IPS-11a (cell line): ENCODE results near the gene GPR35.

Experiments used
- H3K4me3 ChIP-seq: one replicate; pipeline ENCODE4 v1.5.1; 2013; ENCODE audit warnings: low read depth, low read length, control low read depth

GPR35 gene, protein sequence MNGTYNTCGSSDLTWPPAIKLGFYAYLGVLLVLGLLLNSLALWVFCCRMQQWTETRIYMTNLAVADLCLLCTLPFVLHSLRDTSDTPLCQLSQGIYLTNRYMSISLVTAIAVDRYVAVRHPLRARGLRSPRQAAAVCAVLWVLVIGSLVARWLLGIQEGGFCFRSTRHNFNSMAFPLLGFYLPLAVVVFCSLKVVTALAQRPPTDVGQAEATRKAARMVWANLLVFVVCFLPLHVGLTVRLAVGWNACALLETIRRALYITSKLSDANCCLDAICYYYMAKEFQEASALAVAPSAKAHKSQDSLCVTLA

DNA sequence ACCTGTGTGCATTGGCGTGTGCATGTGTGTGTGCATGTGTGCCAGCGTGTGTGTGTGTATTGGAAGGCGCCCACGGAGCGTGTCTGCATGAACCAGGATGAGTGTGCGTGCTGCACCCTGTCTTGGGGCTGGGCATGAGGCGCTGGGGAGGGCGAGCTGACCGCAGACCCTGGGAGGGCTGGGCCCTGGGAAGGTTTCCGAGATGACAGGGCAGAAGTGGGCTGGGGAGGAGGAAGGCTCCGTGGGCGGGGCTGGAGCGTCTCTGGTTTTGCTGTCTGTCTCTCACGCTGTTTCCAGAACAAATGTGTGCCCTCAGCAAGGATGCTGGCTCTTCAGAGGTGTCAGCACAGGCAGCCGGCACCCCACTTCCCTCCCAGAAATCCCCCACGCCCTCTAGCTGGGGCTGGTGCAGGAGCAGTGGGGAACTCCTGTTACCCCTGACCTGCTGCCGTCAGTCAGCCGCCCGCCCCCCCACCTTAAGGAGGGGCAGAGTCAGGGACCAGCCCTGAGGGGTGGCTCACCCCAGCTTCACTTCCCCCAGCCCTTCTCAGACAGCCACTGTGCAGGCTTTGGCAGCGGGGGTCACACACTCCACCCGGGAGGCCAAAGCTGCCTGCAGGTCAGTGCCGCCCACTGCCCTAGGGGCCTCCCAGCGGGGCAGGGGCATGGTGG is at the start of gene GPR35:
Gene GPR35 (plus strand): TSS at position 531 of the 672 bp plus-strand sequence. CDS start 4,473 bp downstream, outside the sequence.
- no peak within 1 kb of the TSS for H3K4me3 ChIP-seq

DNA sequence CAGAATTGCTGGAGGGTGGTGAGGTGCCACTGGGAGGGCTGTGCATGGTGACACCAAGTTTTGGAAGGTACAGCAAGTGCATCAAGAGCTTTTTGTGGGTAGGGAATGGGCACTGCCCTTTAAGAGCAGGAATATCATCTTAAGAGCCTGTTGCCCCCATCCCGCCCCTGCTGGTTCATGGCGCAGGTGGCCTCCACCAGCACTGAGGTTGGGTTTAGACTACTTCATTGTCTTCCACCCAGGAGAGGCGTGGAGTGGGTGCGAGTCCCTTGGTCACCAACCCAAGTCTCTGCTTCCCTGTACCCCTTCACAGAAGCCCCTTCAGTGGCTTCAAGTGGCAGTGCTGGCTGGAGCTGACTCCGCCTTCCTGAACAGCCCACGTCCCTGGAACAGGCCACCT is 49.2 kb upstream of the GPR35 start:
- no peak overlapping the region for H3K4me3 ChIP-seq

DNA sequence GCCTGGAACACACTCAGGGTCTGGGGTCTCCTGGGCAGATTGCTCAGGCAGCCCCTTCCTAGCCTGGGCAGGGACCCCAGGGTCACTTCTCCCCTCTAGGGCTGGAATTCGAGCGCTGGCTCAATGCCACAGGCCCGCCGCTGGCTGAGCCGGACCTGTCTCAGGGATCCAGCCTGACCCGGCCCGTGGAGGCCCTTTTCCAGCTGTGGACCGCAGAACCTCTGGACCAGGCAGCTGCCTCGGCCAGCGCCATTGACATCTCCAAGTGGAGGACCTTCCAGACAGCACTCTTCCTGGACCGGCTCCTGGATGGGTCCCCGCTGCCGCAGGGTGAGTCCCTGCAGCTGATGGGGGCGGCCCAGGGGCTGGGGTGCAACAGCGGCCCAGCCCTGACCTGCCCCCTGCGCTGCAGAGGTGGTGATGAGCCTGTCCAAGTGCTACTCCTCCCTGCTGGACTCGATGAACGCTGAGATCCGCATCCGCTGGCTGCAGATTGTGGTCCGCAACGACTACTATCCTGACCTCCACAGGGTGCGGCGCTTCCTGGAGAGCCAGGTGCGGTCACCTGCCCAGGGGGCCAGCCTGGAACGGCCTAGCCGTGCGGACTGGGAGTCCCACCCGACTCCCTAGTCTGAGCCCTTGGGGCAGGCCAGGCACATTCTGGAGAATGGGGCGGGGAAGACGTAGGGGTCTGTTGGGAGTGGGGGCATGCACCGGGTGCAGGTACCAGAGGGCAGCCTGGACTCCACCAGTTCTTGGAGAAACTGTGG is 48.7 kb upstream of the GPR35 start:
- no peak overlapping the region for H3K4me3 ChIP-seq

DNA sequence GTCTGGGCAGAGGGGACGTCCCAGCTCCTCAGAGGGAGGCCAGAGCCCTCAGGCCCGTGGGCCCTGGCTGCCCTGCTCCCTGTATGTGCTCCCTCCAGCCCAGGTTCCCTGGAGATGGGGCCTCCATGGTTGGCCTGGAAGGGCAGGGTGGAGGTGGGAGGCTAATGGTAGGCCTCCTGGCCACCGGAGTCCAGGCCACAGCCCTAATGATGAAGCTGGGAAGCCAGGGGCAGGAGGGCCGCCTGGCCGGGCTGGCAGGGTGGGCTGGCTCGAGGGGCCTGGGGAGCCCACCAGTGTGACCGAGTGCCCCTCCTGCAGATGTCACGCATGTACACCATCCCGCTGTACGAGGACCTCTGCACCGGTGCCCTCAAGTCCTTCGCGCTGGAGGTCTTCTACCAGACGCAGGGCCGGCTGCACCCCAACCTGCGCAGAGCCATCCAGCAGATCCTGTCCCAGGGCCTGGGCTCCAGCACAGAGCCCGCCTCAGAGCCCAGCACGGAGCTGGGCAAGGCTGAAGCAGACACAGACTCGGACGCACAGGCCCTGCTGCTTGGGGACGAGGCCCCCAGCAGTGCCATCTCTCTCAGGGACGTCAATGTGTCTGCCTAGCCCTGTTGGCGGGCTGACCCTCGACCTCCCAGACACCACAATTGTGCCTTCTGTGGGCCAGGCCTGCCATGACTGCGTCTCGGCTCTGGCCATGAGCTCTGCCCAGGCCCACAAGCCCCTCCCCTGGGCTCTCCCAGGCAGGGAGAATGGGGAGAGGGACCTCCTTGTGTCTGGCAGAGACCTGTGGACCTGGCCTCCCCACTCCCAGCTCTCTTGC is 47.8 kb upstream of the GPR35 start:
- no peak overlapping the region for H3K4me3 ChIP-seq

DNA sequence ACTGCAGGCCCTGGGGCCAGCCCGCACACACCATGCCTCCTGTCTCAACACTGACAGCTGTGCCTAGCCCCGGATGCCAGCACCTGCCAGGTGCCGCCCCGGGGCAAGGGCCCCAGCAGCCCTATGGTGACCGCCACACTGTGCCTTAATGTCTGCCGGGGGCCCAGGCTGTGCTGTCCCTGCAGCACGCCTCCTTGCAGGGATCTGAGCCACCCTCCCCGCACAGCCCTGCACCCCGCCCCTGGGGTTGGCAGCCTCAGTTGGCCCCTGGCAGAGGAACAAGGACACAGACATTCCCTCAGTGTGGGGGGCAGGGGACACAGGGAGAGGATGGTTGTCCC is 47.2 kb upstream of the GPR35 start:
- H3K4me3 ChIP-seq: no peak overlapping the region

DNA sequence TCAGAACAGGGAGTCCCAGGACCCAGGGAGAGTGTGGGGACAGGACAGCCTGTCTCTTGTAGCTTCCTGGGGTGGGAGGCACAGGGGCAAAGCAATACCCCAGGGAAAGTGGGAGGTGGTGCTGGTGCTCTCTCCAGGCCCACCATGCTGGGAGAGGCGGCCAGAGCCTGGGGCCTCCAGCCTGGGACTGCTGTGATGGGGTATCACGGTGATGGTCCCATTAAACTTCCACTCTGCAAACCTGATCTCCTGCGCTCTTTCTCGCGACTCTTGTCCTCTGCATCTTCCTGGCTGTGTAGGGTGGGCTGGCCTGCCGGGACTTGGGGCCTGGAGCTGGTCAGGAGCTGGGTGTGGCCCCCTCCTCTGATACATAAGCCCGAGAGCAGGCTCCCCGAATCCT is 46.8 kb upstream of the GPR35 start:
- no peak overlapping the region for H3K4me3 ChIP-seq

DNA sequence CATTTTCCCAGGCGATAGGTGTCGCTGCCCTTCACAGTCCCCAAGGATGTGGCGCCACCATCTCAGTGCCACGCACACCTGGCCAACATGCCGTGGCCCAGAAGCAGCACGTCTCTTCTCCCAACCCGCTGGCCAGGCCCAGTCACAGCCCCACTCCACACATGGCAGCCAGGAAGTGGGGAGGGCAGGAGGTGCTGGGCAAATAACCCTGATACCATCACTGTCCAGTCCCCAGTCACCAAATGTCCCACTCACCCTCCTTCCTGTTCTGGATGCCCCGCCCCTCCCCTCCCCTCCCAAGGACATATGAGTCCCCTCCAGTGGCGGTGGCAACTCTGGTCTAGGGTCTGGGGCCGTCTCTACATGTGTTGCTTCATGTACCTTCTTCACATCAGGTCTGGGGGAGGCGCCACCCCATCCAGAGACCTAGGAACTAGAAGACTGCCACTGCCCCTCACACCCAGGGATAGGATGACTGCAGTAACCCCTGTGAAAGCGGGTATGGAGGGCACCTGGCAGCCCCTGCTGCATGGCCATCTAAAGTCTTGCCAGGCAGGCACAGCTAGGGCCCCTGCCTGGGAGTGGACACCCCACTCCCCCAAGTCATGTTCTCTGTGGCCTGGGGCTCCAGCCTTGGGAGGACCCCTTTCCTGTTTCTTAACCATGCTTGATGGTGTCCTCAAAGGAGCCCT is 46.1 kb upstream of the GPR35 start:
- no peak overlapping the region for H3K4me3 ChIP-seq

DNA sequence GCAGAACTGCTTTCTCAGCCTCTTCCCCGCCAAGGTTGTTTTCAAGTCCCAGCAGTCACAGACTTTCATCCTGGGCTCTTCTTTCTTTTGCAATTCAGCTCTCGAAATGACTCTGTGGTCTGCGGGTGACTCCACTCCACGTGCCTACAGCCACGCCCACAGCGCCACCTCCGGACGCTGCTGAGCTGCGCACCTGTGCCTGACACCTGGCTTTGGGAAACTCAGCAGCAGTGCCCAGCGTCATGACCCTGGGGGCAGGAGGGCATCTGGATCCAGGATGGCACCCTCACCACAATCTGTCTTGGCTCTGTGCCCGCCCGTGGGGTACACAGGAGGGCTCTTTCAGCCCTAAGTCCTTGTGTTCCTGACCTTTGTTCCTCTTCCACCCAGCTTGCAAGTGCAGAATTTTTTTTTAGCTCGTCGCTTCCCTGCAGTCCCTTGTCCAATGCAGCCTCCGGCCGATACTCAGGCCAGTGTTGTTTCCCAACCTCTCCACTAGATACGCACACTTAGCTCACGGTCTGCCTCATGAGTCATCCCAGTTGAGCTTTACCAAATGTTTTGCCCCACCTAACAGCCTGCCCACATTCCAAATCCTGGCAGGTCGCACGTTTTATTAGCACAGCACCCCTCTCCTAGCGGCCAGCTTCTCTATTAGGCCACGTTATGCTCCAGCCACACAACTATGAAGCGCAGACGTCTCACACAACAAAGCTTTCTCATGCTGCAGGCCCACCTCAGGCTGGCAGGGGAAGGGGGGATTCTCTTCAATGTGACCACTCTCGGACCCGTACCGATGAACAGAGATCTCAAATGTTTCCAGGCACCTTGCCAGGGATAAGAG is 45.3 kb upstream of the GPR35 start:
- H3K4me3 ChIP-seq: no peak overlapping the region

DNA sequence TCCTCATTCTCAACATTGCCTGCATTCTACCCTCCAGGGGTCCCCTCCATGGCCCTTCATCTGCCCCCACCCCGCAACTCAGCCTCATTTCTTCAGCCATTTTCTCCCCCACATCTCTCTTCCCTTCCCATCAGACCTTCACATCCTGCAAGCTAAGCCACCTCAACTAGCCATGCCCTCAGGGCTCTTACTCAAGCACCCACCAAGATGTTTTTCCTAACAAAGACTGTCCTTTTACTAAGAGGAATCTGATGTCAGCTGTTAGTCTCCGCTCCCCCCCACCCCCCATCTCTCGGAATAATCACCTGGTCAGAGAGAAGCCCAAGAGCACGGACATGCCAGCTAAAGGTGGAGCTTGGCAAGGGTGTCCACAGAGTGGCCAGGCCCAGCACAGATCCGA is 43.5 kb upstream of the GPR35 start:
- no peak overlapping the region for H3K4me3 ChIP-seq

DNA sequence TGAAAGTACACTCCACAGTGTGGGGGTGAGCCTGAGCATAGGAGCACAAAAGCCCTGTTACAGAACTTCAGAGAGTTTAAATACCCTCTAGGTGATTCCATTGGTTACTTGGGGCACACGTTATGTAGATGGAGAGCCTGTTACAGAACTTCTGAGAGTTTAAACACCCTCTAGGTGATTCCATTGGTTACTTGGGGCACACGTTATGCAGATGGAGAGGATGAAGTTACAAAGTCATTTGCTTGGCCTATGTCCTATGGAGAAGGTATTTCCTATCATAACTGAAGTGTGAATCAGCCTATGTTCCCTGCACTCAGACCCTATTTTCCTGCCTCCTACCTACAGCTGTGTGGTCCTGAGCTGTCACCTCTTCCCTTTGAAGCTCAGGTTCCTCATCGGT is 42.5 kb upstream of the GPR35 start:
- H3K4me3 ChIP-seq: no peak overlapping the region

DNA sequence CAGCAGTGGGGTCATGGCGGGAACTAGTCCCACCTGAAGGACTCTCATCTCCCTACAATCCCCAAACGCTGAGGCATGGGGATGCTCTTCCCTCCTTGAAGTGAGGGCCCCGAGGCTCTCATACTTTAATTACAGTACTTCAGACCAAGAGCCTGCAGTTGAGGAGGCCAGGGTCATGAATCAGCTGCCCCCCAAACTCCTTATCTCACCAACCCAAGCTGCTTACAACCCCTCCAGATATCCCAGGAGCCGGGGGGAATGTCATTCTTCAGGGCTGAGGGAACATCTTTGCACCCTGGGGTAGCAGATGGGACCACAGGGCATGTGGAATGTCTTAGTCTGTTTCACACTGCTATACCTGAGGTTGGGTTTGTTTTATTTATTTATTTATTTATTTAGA is 41.5 kb upstream of the GPR35 start:
- H3K4me3 ChIP-seq: no peak overlapping the region

DNA sequence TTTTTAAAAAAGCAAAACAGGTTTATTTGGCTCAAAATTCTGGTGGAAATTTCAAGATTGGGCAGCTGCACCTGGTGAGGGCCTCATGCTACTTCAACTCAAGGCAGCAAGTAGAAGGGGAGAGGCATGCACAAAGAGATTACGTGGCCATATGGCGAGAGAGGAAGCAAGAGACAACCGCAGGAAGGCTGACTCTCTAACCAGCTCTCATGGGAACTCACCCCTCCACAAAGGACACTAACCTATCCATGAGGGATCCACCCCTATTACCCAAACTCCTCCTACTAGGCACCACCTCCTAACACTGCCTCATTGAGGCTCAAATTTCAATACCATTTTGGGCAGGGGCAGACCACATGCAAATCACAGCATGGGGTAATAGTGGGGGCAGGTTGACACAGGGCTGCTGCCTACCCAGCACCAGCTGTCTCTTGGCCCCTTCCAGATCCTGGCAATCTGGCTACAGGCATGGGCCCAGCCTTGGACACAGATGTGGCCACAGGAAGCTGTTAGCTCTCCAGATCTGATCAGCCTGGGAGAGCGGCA is 40.7 kb upstream of the GPR35 start:
- no peak overlapping the region for H3K4me3 ChIP-seq

DNA sequence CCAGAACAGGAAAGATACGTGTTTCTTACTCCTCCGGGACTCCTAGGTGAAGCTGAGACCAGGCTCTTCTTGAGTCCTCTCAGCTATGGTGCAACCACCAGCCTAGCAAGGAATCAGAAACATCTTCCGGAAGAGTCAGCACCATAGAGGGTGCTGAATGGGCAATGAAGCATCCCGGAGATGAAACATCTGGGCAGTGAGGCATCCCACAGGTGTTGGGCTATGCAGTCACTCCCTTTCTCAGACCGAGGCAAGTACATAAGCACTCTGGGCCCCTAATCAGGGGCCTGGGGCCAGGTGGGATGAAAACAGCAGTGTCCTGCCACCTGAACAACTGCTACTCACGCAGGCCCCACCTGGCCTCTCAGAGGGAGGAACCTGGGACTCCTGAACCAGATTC is 40.2 kb upstream of the GPR35 start:
- peak overlapping the region; percentile 93 for H3K4me3 ChIP-seq

DNA sequence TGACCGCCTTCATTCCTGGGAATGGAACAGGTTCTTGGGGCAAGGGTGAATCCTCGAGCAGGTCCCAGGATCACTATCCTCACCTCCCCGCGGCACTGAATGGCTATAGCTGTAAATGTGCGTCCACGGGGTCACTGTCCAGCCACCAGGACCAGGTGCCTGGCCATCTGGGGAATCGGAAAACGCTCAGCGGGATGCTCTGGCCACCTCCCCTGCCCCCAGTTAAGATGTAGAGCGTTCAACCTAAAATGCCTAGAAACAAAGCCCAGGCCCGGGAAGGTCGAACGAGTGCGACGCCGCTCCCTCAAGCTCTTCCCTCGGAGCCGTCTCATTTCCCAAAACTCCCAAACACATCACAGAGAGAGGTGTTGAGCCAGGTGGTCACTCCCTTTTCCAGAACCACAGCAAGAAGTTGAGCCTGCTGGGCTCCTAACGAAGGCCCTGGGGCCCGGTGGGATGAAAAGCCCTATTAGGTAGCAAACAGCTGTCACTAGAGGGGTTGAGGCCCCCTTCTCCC is 39.5 kb upstream of the GPR35 start:
- H3K4me3 ChIP-seq: peak overlapping the region; percentile 93

DNA sequence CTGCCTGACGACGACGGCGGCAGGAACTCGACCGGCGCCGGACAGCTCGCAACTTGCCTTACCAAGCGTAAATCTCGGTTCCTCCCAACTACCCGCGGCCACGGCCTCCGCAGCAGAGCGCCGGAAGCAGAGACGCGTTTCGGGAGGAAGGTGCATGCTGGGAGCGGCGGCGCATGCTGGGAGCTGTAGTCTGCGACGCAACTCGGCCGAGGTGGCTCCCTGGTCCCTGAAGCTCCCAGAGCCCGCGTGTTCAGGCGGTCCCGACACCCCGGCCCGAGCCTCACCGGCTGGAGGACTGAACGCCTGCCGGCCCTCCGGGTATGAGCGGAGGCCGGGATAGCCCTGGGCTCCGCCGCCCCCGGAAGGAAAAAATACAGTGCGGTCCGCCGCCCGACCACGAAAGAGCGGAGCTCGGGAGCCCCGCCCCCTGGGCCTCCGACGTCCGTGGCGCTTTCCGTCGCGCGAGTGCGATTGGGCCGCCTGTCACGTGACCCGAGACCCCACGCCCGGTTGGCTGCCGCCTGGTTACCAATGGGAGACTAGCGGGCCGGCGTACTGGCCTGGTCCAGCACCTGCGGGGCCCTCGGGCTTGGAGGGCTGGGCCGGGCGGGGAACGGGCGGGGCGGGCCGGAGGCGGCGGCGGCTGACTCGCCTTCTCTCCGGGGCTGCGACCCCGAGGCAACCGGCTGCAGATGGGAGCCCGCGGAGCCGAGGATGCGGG is 38.9 kb upstream of the GPR35 start, which contains the start of gene CAPN10:
Gene CAPN10 (plus strand): TSS at position 537 of the 721 bp plus-strand sequence. CDS start 178 bp downstream, at position 715.
- H3K4me3 ChIP-seq: peak within 1 kb of the TSS; percentile 93

DNA sequence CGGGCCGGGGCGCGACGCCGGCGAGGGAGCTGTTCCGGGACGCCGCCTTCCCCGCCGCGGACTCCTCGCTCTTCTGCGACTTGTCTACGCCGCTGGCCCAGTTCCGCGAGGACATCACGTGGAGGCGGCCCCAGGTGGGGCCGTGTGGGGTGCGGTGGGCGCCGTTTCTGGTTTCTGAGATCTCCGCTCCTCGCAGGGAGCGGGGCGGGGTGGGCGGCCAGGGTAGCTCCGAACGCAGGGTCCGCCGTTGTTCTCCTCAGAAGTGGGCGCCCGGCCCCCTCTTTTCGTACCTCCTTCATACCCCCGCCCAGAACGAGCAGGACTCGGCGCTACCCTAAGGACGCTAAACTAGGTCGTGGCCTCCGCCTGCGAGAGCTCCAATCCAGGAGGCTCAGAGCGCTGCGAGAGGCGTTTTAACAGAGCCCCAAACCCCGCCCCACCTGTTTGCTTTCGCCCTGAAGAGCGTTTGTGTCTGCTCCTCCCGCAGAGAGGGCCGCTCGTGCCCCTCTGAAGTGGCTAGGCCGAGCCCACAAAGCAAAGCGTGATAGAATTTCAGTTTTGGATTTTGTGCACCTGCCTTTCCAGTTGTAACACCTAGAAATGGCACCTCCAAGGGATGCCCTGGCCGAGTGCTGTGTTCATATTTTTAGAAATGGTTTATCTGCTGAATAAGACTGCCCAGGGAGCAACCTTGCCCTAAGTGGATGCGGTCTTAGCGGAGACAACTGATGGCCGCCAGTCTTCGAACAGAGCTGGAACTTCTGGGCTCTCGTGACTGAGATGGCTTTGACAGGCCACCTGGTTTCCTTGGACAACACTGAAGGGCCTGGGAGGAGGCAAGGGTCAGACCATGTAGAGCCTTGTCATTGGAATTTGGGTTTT is 38.1 kb upstream of the GPR35 start:
- peak overlapping the region; percentile 93 for H3K4me3 ChIP-seq

DNA sequence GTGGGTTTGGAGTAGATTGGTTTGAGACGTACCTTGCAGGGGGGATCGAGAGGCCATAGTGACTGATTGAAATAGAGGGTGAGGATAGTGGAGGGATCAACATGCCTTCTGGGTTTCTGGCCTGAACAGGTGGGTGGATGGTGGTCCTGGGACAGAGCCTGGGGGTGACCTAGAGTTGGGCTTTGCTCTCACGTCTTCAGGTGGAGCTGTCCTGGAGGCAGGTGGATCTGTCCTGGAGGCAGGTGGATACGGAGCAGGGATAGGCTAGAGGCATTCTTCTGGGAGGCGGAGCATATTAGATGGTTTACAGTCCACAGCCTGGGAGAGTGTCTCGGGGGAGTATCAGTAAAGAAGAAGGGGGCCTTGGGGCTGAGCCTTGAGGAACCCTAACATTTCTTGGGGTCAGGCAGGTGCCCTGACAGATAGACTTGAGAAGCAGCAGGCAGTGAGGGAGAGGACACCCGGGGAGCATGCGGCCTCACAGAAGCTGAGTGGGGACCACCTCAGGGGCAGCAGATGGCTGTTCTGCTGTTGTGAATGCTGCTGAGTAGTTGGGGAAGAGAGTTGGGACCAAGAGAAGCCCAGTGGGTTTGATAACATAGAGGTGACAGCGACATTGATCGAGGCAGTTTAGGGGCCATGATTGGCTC is 37.1 kb upstream of the GPR35 start:
- H3K4me3 ChIP-seq: no peak overlapping the region
